AG10803 (cell line): ENCODE data around the gene EIF3D.

ENCODE experiments used
- DNase-seq: peaks from one replicate; pipeline ENCODE4 v3.0.0; 2010; ENCODE audit warnings: low read depth
- H3K4me3 ChIP-seq: 2 replicates; pipeline ENCODE4 v1.5.1; 2011; ENCODE audit warnings: mild to moderate bottlenecking, low read length, control low read depth
- TF ChIP-seq, protein P1 (sequence below): conservative IDR thresholded peaks from 2 replicates; pipeline ENCODE4 v1.5.1; 2011; ENCODE audit warnings: mild to moderate bottlenecking, low read length, control low read depth, inconsistent platforms

EIF3D gene

DNA sequence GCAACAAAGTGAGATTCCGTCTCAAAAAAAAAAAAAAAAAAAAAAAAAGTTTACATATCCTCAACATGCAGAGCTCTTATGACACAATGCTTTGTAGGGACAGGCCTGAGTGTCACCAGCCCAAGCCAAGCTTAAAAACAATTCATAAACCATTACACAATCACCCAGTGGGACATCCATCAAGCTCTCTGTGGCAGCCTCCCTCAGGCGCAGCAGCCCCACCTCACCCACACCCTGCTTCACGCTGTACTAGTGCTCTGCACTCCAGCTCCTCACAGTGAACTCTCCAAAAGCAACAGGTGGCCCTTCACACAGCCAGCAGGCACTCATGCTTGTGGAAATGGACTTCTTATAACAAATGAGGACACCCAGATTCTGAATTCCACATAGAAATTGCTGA is 18.6 kb downstream of the EIF3D start:
- DNase-seq: peak; percentile 3
- TF ChIP-seq, protein P1, sequence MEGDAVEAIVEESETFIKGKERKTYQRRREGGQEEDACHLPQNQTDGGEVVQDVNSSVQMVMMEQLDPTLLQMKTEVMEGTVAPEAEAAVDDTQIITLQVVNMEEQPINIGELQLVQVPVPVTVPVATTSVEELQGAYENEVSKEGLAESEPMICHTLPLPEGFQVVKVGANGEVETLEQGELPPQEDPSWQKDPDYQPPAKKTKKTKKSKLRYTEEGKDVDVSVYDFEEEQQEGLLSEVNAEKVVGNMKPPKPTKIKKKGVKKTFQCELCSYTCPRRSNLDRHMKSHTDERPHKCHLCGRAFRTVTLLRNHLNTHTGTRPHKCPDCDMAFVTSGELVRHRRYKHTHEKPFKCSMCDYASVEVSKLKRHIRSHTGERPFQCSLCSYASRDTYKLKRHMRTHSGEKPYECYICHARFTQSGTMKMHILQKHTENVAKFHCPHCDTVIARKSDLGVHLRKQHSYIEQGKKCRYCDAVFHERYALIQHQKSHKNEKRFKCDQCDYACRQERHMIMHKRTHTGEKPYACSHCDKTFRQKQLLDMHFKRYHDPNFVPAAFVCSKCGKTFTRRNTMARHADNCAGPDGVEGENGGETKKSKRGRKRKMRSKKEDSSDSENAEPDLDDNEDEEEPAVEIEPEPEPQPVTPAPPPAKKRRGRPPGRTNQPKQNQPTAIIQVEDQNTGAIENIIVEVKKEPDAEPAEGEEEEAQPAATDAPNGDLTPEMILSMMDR: no peak
- no peak overlapping the region for H3K4me3 ChIP-seq

DNA sequence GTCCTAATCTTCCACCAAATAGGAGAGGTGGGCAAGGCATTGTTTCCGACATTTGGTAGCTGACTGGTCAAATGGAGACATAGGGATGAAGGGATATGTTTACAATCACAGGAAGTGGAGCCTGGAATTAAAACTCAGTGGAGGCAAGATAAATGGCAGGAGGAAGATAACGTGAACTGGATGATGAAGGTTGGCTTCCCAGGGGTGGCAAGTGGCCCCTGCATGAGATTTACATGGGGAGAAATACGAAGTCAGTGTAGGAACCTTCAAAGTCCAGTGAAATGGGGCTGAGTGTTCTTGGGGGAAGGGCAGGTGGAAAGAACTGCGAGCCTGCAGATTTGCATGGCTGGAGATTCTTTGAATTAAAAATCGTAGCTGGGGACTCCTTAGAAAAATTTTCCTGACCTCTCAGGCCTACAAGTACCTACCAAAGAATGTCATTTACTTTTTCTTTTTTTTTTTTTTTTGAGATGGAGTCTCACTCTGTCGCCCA is 21.4 kb downstream of the EIF3D start:
- TF ChIP-seq, protein P1: no peak
- H3K4me3 ChIP-seq: peak overlapping the region; percentile 64
- no peak for DNase-seq

DNA sequence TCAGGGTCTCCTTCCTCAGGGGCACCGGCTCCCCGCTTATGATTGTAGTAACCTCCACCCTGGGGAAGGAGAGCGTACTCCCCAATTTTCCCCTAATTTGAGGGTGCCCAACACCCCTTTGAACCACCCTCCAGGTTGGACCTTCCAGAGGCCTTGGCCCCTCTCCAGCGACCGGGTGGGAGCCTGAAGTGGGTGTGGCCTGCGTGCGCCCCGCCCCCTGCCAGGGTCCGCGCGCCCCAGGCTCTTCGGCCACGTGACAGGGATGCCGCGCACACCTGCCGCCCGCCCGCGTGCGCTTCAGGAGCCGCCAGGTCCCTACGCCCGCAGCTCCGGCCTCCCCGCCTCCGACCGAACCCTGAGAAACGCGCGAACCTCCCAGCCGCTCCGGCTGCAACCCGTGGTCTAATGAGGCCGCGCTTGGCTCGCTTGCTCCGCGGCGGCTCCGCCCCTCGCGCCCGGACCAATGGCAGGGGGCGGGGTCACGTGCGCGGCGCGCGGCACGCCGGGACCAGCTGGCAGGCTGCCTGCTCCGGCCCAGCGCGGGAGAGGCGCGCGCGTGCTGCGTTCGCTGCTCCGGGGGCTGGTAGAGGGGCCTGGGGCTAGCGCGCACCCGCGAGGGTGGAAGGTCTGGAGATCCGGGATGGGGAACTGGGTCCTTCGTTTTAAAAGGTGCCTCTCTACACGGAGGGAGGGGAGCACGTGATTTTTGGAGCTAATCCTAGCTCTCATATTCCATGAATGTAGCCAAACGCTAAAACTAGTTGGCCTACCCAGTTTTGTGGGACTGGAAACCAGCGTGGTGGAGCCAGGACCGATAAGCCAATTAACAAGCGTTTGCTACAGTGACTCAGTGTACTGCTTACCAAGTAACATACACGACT is 22.1 kb downstream of the EIF3D start, which contains the start of gene FOXRED2:
Gene FOXRED2, minus strand, starts transcription at position 404 of the 881 bp plus-strand sequence. CDS start 618 bp downstream, outside the sequence.
- peak within 1 kb of the TSS; percentile 64 for H3K4me3 ChIP-seq
- TF ChIP-seq, protein P1: no peak
- peak; percentile 71 for DNase-seq

DNA sequence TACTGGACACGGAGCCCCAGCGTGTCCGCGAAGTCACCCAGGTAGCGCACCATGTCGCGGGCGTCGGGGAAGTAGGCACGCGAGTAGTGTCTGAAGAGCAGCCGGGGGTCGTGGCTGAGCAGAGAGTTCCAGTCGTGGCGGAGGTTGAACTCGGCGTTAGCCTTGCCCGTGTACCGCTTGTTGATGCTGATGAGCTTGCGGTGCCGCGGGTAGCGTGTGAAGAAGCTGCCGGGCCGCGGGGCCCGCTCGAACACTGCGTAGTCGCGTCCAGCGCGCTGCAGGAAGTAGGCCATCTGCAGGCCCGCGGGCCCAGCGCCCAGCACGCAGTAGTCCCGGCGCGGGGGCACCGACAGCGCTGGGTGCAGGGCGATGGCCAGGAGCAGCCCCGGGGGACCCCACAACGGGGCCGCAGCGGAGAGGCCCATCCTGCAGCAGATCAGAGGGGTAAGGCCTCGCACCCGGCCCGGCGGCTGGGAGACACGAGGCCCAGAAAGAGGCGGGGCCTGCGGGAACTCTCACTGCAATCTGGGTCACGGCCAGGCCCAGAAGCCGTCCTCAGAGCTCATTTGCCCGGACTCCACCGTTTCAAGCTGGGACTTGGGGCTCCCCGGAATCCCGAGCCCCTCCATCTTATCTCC is 22.8 kb downstream of the EIF3D start:
- TF ChIP-seq, protein P1: no peak
- peak overlapping the region; percentile 64 for H3K4me3 ChIP-seq
- no peak for DNase-seq

DNA sequence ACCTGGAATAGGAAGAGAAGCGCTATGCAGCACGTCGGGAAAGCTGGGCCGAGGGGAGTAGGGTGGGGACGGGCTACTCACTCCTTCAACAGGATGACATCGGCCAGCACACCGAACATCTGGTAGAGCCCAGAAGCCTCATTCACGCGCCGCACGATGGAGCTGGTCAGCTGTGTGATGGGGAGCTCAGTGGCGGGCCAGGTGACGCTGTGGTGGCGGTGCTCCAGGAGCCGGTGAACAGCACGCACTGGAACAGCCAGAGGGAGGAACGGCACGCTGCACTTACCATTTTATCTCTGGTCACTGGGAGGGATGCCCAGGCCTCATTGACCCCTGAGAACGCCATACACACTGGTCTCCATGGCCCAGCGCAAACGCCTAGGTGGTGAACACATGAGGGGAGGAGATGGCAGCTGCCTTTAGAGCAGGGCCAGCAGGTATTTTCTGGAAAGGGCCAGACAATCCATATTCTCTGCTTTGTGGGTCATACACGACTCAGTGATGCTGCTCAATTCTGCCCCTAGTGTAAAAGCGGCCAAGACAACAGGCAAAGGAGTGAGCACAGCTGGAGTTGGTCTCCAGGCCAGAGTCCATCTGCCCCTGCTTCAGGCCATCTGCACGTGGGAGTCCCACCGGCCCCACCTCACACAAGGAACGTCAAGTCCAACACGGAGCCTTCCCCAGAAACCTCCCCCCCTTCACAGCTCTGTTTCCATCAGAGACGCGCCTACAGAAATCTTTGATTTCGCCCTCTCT is 30.9 kb downstream of the EIF3D start:
- DNase-seq: no peak
- TF ChIP-seq, protein P1: no peak
- no peak overlapping the region for H3K4me3 ChIP-seq

DNA sequence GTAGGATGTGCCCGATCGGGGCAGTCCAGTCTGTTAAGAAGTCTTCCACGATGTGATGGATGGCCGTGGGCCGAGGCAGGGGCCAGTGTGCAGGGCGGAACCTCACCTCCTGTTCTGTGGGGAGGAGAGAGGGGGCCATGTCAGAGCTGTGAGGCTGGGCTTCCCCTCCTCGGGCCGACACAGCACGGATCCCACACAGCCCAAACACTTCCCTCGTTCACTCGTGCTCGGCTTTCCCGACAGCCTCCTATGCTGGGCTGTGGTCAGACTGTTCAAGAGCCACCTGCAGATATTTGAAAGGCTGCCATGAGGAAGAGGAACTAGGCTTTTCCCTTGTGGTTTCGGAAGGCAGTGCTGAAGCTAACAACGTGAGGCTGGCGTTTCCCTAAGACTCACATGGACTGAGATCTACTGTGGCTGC is 35.3 kb downstream of the EIF3D start:
- TF ChIP-seq, protein P1: no peak
- DNase-seq: no peak
- no peak overlapping the region for H3K4me3 ChIP-seq
